Uterus (tissue), 4 donors: Measurements from ENCODE around the gene DOK3. TPM values are rescaled to one million over a fixed set of nuclear protein-coding genes. Genes with fewer than 3 reads are reported as not detected.

ENCODE experiments used
- DNase-seq, 2 donors: peaks; one replicate each; pipeline ENCODE4 v3.0.0-alpha.2; 2019 to 2020
- H3K27ac ChIP-seq, 2 donors: fragments of 200-600 bp; sonication (generic); 1 replicate in 1 of 2; 2 replicates in 1 of 2; pipeline ENCODE4 v1.5.1; 2016 to 2018
- H3K27me3 ChIP-seq, 2 donors: fragments of 200-600 bp; sonication (generic); one replicate each; pipeline ENCODE4 v1.5.1; 2018 to 2019; ENCODE audit warnings: control low read depth in 1 of 2
- H3K36me3 ChIP-seq, 2 donors: fragments of 200-600 bp; sonication (generic); one replicate each; pipeline ENCODE4 v1.5.1; 2019; ENCODE audit warnings: control low read depth in 1 of 2
- H3K4me1 ChIP-seq, 2 donors: fragments of 200-600 bp; sonication (generic); one replicate each; pipeline ENCODE4 v1.5.1; 2018 to 2019; ENCODE audit warnings: control low read depth in 1 of 2
- H3K4me3 ChIP-seq, 2 donors: fragments of 200-600 bp; sonication (generic); 1 replicate in 1 of 2; 2 replicates in 1 of 2; pipeline ENCODE4 v1.5.1; 2018 to 2019; ENCODE audit warnings: mild to moderate bottlenecking in 1 of 2
- H3K9me3 ChIP-seq, 2 donors: fragments of 200-600 bp; sonication (generic); one replicate each; pipeline ENCODE4 v1.5.1; 2019; ENCODE audit warnings: control low read depth in 1 of 2
- CTCF ChIP-seq, 4 experiments: fragments of 200-600 bp in 2 of 4; fragments of 450-650 bp in 2 of 4; sonication (generic) in 2 of 4; IDR thresholded peaks; one replicate each; pipeline ENCODE4 v1.5.1; 2016 to 2019; ENCODE audit warnings: antibody characterized with exemption in 4 of 4, mild to moderate bottlenecking in 2 of 4, moderate library complexity in 1 of 4
- POLR2A ChIP-seq, 2 donors: fragments of 450-650 bp; IDR thresholded peaks; one replicate each; pipeline ENCODE4 v1.6.1; 2016; ENCODE audit warnings: antibody characterized with exemption in 2 of 2, mild to moderate bottlenecking in 1 of 2, moderate library complexity in 1 of 2
- intact Hi-C: fragments of 100-400 bp; cut with DNase I; formaldehyde crosslinking; loops from one replicate; pipeline ENCODE4 v1.15.1; 2023; ENCODE audit warnings: low total_unique reads
- total RNA-seq, 4 donors: library from RNA; depleted of rRNA in 3 of 4; stranded (reverse); fragments of >200 nt in 3 of 4; gene quantifications; one replicate each; pipeline versions ENCODE4 v1.1.0 to v1.2.4, GENCODE V29; 2014 to 2023
- donor health status: DM: yes; HTN: yes; CAD: no.

Gene DOK3
- total RNA-seq, 4 donors from 2014 or later, result 3.6 to 20.0 (median 7.1) TPM

GRCh38 chr5:177554474-177555111 lies 45.0 kb upstream of the DOK3 start, which contains the start of gene FAM193B:
Gene FAM193B (minus strand): TSS chr5:177554563. CDS start chr5:177554458, 105 bp downstream.
- DNase-seq, result peak; percentile 93 to 95
- peak within 1 kb of the TSS; percentile 81 to 89 for H3K27ac ChIP-seq
- TF ChIP-seq CTCF (IDR thresholded peaks at IDR 0.05) (peak in 3 of 4 experiments; percentile 9 to 35 (median 24)), POLR2A (IDR thresholded peaks at IDR 0.05) (peak in 1 of 2 donors; percentile 40)
- no peaks in the 10 kb centered on the region for H3K36me3 ChIP-seq
- intact Hi-C loops, result no loop called here
- peak within 1 kb of the TSS; percentile 93 to 95 for H3K4me3 ChIP-seq
- no peaks in the 10 kb centered on the region for H3K9me3 ChIP-seq
- no peaks in the 10 kb centered on the region for H3K27me3 ChIP-seq
- H3K4me1 ChIP-seq, result peaks cover 7 to 12% of the 10 kb centered on the region in 2 donors

GRCh38 chr5:177553671-177554429 lies 44.2 kb upstream of the DOK3 start:
- H3K27ac ChIP-seq, result peak overlapping the region; percentile 81 to 89
- H3K4me1 ChIP-seq, result peaks cover 7 to 12% of the 10 kb centered on the region in 2 donors
- H3K36me3 ChIP-seq, result no peaks in the 10 kb centered on the region
- H3K4me3 ChIP-seq, result peak overlapping the region; percentile 93 to 95
- H3K9me3 ChIP-seq, result no peaks in the 10 kb centered on the region
- no peaks in the 10 kb centered on the region for H3K27me3 ChIP-seq
- DNase-seq, result peak in 1 of 2 donors; percentile 51
- TF ChIP-seq POLR2A (IDR thresholded peaks at IDR 0.05) (no peak), CTCF (IDR thresholded peaks at IDR 0.05) (no peak)
- intact Hi-C loops, result no loop called here

GRCh38 chr5:177552839-177553455 lies 43.3 kb upstream of the DOK3 start:
- H3K36me3 ChIP-seq, result no peaks in the 10 kb centered on the region
- peak overlapping the region; percentile 93 to 95 for H3K4me3 ChIP-seq
- H3K27me3 ChIP-seq, result no peaks in the 10 kb centered on the region
- no peak for TF ChIP-seq POLR2A (IDR thresholded peaks at IDR 0.05)
- no peak for TF ChIP-seq CTCF (IDR thresholded peaks at IDR 0.05)
- no peak for DNase-seq
- no peaks in the 10 kb centered on the region for H3K9me3 ChIP-seq
- H3K4me1 ChIP-seq, result peaks cover 7 to 12% of the 10 kb centered on the region in 2 donors
- intact Hi-C loops, result no loop called here
- peak overlapping the region; percentile 81 to 89 for H3K27ac ChIP-seq

GRCh38 chr5:177550122-177550521 lies 40.5 kb upstream of the DOK3 start:
- H3K27ac ChIP-seq, result no peak overlapping the region
- no peaks in the 10 kb centered on the region for H3K27me3 ChIP-seq
- H3K36me3 ChIP-seq, result no peaks in the 10 kb centered on the region
- peaks cover 13 to 17% of the 10 kb centered on the region in 2 donors for H3K4me1 ChIP-seq
- TF ChIP-seq POLR2A (IDR thresholded peaks at IDR 0.05) (no peak), CTCF (IDR thresholded peaks at IDR 0.05) (no peak)
- intact Hi-C loops, result no loop called here
- no peak overlapping the region for H3K4me3 ChIP-seq
- no peaks in the 10 kb centered on the region for H3K9me3 ChIP-seq
- no peak for DNase-seq
